ENCODE results near the gene KHK.

KHK gene

DNA sequence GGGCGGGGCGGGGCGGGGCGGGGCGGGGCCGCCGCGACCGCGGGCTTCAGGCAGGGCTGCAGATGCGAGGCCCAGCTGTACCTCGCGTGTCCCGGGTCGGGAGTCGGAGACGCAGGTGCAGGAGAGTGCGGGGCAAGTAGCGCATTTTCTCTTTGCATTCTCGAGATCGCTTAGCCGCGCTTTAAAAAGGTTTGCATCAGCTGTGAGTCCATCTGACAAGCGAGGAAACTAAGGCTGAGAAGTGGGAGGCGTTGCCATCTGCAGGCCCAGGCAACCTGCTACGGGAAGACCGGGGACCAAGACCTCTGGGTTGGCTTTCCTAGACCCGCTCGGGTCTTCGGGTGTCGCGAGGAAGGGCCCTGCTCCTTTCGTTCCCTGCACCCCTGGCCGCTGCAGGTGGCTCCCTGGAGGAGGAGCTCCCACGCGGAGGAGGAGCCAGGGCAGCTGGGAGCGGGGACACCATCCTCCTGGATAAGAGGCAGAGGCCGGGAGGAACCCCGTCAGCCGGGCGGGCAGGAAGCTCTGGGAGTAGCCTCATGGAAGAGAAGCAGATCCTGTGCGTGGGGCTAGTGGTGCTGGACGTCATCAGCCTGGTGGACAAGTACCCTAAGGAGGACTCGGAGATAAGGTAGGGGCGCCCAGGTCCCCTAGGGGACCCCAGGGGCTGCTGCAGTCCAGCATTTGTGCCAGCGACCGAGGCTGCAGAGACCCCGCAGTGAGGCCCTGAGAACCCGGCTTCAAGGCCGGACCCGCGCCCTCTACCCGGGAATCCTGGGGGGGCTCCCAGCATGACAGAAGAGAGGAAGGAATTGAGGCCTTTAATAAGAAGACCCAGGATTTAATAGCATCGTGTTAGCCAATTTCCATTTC, at the start of gene KHK:
TSS of gene KHK (plus strand) at position 49 of the 870 bp plus-strand sequence. CDS start at position 537, 488 bp downstream.
- no peak for DNase-seq (ENCODE audit: low read depth in 2 of 2)

DNA sequence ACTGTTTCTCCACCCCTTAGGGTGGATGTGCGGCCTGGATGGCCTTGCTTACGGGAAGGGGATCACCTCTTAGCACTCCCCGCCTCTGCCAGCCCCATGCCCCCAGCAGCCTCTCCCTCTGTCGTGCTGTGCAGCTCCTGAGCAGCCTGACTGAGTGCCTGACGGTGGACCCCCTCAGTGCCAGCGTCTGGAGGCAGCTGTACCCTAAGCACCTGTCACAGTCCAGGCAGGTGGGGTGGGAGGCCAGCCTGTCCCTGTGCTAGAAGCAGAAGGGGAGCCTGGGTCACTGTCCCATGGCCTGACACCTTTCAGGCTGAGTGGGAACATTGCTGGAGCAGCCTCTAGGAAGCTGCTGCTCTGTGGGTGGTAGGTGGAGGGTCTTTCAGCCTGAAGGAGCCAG, 48.6 kb upstream of the KHK start:
- no peak for DNase-seq (ENCODE audit: low read depth in 2 of 2)

DNA sequence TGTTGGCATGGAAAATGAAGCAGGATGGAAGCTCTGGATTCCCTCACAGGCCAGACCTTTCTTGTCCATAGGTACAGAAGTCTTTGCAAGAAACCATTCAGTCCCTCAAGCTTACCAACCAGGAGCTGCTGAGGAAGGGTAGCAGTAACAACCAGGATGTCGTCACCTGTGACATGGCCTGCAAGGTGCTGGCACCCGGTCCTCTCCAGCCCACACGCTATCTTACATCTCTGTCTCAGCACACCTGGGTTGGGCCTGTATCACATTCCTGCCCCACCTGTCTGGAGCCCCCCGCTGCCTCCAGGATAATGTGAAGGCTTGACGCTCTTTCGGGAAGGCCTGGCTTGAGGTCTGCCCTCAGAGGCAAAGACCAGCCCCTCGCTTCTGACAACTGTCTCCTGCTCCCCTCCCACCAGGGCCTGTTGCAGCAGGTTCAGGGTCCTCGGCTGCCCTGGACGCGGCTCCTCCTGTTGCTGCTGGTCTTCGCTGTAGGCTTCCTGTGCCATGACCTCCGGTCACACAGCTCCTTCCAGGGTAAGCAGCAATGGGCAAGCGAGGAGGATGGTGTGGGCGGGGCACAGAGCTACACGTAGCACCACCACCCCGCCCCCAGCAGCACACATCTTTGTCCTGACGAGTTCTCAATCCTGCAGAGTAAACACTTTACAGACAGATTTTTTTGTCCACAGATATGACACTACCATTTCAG, 47.8 kb upstream of the KHK start:
- no peak for DNase-seq (ENCODE audit: low read depth in 2 of 2)

DNA sequence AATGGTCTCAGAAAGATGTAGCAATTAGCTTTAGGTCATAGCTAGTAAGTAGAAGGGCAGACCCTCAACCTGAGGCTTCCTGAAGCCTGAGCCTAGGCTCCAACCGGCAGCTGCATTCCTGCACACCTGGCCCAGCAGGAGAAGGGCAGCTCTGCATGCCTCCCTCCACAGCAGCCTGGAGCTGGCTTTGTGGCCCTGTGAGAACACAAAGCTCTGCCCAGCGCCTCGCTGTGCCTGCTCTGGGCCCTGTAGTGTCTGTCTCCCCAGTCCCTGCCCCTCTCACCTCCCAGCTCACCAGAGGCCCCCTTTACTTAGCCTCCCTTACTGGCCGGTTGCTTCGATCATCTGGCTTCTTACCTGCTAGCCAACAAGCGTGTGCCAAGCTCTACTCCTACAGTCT, 47.1 kb upstream of the KHK start:
- DNase-seq (ENCODE audit: low read depth in 2 of 2): no peak

DNA sequence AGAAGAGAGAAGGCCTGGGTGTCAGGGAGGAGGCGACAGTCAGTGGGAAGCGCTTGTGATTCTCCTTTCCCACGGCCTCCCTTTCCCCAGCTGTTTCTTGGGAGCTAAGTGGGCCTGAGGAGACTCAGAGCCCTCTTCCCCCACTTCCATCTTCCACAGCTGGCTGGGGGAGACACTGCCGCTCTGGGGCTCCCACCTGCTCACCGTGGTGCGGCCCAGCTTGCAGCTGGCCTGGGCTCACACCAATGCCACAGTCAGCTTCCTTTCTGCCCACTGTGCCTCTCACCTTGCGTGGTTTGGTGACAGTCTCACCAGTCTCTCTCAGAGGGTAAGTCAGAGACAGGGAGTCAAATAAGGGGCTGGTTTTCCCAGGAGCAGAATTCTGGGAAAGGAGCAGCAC, 46.7 kb upstream of the KHK start:
- no peak for DNase-seq (ENCODE audit: low read depth in 2 of 2)

DNA sequence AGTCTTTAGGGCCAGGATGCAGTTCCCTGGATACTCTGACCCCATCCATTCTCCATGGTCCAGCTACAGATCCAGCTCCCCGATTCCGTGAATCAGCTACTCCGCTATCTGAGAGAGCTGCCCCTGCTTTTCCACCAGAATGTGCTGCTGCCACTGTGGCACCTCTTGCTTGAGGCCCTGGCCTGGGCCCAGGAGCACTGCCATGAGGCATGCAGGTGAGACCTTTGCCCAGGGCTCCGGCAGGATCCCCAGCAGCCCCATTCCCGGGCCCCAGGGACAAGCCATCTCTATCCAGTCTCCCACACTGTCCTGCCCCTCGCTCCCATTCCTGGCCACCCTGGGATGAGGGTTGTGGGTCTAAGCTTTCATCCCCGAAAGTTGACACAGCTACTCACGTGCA, 46.3 kb upstream of the KHK start:
- DNase-seq (ENCODE audit: low read depth in 2 of 2): no peak

DNA sequence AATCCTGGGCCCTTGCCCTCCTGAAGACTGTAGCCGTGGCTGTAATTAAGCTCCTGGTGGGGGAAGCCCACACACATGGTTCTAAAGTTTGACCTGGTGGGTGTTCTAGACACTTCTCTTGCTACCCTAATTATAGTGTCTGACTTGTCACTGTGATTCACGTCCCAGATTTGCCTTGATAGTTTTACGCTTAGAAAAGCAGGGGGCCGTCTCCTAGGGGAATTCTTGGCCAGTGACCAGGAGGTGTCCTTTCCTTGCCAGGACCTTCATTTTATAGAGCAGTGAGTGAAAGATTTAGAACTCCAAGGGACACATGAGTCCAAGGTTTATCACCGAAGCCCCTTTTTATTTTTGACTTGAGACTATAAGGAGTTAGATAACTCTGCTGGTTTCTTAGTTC, 44.8 kb upstream of the KHK start:
- DNase-seq (ENCODE audit: low read depth in 2 of 2): no peak

DNA sequence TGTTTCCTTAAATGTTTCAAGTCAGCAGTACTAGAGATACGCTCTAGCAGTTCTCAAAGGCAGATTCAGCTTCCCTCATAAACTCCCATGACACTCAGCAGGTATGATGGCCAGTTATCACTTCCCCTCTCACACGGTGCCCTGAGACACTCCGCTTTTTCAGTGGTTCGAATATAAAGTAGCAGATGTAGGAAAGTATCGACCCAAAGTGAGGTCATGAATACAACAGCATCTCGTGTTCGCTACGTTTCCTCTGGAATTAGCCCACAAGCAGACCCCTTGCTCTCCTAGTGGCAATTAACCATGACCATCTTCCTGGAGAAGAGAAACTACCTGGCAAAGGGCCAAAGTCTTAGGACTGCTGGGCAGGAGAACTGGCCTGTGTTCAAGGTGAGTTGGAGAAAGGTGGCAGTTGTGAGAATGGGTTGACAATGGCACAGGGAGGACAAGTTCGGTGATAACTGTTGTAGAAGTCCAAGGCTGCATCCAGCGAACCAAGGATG, 44.4 kb upstream of the KHK start:
- DNase-seq (ENCODE audit: low read depth in 2 of 2): no peak

DNA sequence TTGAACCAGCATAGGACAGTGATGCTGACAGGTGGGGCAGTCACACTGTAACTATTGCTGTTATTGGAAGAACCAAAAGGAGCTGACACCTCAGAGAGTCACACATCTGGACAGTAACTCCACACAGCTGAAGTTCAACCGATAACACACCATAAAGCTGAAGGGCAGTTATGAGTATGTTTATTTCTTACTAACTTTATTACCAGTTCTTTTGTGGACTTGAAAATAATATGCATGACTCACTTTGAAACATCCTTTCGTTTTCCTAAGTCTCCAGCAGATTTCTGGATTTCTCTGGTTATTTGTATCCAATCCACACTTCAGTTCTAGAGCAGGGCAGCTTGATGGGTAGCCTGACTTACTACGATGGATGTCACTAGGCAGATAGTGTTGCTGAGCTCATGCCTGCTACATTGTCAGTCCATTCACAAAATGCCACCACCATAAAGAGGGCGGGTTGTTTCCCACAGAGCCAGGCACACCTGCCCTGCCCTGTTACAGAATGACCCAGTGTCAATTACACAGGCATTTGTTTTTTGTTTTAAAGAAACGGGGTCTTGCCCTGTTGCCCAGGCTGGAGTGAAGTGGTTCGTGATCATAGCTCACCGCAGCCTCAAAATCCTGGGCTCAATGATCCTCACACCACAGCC, 43.5 kb upstream of the KHK start:
- no peak for DNase-seq (ENCODE audit: low read depth in 2 of 2)

DNA sequence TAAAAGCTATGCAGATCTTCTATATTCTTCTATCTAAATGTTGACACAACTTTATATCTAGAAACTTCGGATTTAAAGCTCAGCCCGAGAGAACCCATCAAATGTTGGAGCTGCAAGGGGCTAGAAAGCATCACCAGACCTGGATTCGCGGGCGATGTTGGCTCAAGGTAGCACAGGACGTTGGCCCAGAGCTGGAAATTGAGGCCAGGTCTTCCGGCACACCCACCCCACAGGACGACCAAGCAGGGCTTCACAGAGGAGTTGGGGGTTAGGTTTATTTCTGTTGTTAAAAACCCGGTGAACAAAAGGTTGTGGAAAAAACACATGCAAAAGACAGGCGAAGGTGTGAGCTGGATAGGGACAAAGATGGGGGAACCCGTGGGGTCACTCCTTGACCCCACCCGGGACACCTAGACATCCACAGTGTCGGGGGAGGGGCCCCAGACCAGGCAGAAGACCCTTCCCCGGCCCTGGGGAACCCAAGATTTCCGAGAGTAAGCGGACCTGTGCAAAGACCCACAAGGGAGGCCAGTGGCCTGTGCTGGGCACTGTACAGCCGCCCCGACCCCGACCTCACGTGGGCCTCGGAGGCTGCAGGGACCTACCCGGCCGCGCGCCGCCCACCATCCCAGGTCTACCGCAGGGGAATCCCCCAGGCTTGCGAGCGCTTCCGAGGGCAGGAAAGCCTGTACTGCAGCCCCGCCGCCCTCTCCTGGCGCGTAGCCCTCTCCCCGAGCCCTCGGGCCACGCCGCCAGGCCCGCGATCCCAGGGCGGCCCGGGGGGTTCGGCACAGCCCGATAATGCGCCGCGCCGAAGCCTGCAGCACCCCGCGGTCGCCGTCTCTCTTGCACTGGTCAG, 36.9 kb upstream of the KHK start:
- DNase-seq (ENCODE audit: low read depth in 2 of 2): peak; percentile 39 to 58

DNA sequence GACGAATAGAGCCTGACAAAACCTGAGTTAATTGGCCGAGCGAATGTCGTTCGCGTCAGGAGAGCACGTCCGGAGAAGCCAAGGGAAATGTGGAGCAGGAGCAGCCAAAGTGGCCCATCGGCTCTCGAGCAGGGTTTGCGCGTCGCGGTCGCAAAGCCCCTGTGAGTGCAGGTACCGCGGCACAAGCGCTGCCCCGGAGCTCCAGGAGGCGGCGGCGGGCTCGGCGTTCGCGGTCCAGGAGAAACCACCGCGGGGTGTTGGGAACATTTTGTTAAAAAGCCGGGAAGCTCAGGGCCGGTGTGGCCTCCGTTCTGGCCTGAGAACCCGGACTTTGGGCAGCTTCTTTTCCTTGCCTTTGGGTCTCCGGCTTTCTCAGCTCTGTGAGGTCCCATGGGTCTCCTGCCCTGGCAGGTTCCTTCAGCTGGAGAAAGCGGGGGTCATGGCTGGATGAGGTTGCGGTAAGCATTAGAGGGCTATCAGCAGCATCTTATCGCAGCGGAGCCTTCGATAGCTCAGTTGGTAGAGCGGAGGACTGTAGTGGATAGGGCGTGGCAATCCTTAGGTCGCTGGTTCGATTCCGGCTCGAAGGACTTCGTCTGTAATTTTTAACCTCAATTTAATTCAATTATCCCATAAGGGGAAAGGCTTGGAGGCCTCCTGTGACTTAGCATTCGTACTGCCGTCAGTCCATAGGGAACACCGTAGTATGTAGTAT, 36.1 kb upstream of the KHK start:
- peak; percentile 76 to 80 for DNase-seq (ENCODE audit: low read depth in 2 of 2)

DNA sequence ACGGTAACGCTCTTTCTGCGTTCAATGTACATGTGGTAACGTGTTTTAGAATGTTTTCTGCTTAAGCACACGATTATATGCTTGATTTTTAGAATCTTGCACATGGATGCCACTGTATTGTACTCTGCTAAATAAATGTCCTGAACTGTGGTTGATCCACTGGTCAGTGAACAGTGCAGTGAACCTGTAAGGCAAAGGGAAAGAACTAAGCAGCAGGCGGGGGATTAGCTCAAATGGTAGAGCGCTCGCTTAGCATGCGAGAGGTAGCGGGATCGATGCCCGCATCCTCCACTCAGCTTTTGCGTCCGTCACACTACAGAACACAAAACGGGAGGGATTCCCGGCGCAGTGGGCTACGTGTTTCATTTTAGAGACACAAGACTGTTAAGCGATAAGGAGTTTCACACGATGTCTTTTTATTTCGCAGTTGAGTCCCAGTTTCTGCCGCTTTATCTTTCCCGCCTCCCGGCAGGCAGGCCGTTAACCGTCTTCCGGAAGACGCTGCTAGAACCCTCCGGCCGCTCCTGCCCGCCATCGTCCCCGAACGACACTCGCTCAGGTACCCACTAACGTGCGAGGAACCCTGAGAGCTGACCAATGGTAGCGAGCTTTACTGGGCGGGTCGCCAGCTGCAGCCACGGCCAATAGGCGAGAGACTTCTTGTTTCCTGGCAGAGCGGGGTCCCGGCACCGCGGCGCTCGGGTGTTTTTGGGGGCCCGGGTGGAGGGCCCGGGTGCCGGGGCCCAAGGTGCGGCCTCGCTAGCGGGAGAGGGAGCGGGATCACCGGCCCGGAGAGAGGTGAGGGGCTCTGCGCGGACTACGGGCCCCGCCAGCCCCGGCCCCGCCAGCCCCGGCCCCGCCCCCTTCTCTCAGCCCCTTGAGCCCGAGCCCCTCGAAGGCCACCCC, 35.3 kb upstream of the KHK start, which contains the start of gene AGBL5:
TSS of gene AGBL5 (plus strand) at position 673 of the 906 bp plus-strand sequence. CDS start 1,291 bp downstream, outside the sequence.
- DNase-seq (ENCODE audit: low read depth in 2 of 2): peak; percentile 91

DNA sequence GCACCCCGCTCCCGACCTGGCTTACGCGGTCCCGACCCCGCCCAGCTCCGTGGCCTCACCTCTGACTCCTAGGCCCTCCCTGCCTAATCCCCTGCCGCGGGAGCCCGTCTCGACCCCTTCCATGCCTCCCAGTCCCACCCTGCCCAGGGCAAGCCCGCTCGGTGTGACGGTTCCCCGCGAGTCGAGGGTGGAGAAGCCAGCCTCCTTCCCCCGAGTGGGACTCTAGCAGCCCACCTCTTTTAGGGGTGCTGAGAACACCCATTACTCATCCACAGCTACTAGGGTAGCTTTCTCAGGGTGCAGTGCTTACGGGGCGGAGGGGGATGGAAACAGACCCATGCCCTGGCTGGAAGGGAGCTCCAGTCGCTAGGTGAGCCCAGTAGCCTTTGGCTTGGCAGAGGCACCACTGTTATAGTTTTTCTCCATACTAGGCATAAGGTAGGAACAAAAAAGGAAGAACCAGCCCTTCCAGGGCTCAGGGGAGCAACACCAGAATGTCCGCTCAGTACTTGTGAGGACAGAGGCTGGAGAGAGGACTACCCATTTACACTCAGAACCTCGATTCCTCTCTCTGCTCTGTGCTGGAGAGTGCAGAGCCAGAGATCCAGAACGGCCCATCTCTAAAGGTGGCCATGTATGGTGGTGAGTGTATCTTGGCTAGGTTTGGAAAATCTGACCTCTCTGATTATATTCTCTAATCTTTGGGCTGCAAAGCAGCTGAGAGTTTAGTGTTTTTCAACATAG, 34.5 kb upstream of the KHK start:
- DNase-seq (ENCODE audit: low read depth in 2 of 2): peak in 1 of 2 donors; percentile 34

DNA sequence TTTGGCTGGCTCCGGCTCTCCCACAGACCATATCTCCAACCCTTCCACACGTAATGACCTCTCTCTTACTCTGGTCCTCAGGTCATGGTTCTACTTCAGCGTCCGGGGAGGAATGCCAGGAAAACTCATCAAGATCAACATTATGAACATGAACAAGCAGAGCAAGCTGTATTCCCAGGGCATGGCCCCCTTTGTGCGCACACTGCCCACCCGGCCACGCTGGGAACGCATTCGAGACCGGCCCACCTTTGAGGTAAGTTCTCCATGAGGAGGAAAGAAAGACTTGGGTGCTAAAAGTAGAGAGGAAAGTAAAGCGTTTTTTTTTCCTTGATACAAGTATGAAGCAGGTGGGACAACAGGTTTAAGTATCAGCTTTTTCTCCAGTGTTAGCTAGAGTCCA, 33.3 kb upstream of the KHK start:
- DNase-seq (ENCODE audit: low read depth in 2 of 2): no peak

DNA sequence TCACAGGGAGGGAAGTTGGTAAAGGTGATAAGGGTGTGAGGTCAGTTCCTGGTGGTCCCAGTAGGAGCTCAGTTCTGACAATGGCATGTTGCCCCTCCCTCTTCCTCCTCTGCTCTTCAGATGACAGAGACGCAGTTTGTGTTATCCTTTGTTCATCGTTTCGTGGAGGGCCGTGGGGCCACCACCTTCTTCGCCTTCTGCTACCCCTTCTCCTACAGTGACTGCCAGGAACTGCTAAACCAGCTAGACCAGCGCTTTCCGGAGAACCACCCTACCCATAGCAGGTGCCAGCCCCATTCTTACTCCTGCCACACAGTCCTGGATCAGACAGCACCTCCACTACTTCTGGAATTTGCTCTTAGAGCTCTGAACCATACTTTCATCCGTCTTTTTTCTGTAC, 32.8 kb upstream of the KHK start:
- DNase-seq (ENCODE audit: low read depth in 2 of 2): no peak

DNA sequence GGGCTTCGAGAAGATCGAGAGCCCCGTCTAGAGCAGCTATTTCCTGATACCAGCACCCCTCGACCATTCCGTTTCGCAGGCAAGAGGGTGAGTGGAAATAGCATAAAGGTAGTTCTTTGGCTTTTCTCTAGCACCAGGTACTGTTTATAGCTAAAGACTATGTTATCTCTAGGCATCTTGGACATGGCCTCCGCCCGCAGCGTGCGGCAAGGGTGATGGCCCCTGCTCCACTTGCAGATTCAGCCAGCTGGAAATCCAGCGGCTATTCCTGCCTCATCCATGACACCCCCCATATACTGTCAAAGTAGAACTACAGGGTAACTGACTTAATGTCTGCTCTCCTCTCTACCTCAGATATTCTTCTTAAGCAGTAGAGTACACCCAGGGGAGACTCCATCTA, 31.9 kb upstream of the KHK start:
- no peak for DNase-seq (ENCODE audit: low read depth in 2 of 2)

DNA sequence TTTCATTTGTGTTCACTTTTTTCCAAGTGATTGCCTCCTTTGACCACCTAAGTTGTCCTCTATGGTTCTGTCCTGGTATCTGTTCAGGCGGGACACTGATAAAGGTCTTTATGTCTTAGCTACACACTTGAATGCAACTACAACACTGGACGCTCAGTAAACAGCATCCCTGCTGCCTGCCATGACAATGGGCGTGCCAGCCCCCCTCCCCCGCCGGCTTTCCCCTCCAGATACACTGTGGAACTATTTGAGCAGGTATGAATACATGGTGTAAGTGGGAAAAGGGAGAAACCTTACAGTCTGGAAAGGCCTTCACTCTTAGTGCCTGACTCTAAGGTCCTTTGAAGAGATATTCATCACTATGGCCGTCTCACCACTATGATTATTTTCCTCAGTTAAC, 29.4 kb upstream of the KHK start:
- no peak for DNase-seq (ENCODE audit: low read depth in 2 of 2)

DNA sequence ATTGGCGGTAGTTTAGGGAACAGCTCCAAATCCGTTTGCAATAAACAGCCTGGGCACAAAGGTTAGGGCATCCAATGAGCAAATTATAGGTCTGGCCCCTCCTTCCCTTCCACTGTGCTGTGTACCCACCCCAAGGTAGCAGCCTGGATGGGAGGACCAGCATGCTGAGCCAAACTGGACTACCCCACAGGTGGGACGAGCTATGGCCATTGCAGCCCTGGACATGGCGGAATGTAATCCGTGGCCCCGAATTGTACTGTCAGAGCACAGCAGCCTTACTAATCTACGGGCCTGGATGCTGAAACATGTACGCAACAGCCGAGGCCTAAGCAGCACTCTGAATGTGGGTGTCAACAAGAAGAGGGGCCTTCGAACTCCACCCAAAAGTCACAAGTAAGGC, 28.4 kb upstream of the KHK start:
- no peak for DNase-seq (ENCODE audit: low read depth in 2 of 2)

Measured in stimulated activated CD8-positive, alpha-beta memory T cell treated with anti-CD3 and anti-CD28 coated beads, Interleukin-15, amount 100 ng/mL, for 4 hours (primary cell).